ENCODE data around the gene FBXO45.

- TF ChIP-seq CTCF (IDR thresholded peaks at IDR 0.05) (no peak), POLR2A (IDR thresholded peaks at IDR 0.05) (no peak)
Observed at GRCh38 chr3:196608693-196609092, 40.2 kb downstream of the FBXO45 start.

All from testis (tissue), 2 donors.